GM12891 (cell line): ENCODE measurements around the gene C16orf89.

Experiments used
- DNase-seq: peaks from one replicate; pipeline ENCODE4 v3.0.0; 2011; ENCODE audit warnings: low spot score; ENCODE audit not compliant: insufficient read length
- FAIRE-seq: peaks from 2 replicates; lab custom pipeline; 2011; peaks lifted over from hg19 to GRCh38; lab: Jason Lieb, UNC
- PAX5 ChIP-seq: IDR thresholded peaks from 2 replicates; pipeline ENCODE4 v1.6.1; 2011; ENCODE audit warnings: low read length, moderate library complexity, mild to moderate bottlenecking; ENCODE audit not compliant: insufficient read depth, severe bottlenecking
- POLR2A ChIP-seq: IDR thresholded peaks from 2 replicates; pipeline ENCODE4 v1.6.1; 2011; ENCODE audit warnings: low read depth, low read length, control low read depth
- POLR2AphosphoS5 ChIP-seq: IDR thresholded peaks from 2 replicates; pipeline ENCODE4 v1.6.1; 2011; ENCODE audit warnings: low read depth, low read length, control low read depth
- POU2F2 ChIP-seq: IDR thresholded peaks from 2 replicates; pipeline ENCODE4 v1.6.1; 2011; ENCODE audit warnings: low read depth, mild to moderate bottlenecking, control low read depth, low read length, moderate library complexity
- SPI1 ChIP-seq: IDR thresholded peaks from 2 replicates; pipeline ENCODE4 v1.6.1; 2011; ENCODE audit warnings: low read depth, low read length, control low read depth
- TAF1 ChIP-seq: IDR thresholded peaks from 2 replicates; pipeline ENCODE4 v1.6.1; 2011; ENCODE audit warnings: low read depth, low read length, control low read depth

C16orf89 gene

GRCh38 chr16:5072334-5073278 lies 6.8 kb upstream of the C16orf89 start:
- FAIRE-seq, result no peak
- TF ChIP-seq SPI1 (no peak), TAF1 (no peak), POLR2AphosphoS5 (no peak), PAX5 (no peak), POU2F2 (no peak), POLR2A (no peak)
- DNase-seq, result no peak

- DNase-seq (peak; percentile 95), FAIRE-seq (peak; percentile 88)
Measured at GRCh38 chr16:5071681-5072333, 6.1 kb upstream of the C16orf89 start, which contains the start of gene ALG1. TSS of gene ALG1 (plus strand) at chr16:5071843. CDS start at chr16:5071850, 7 bp downstream.

GRCh38 chr16:5071341-5071680 lies 5.6 kb upstream of the C16orf89 start:
- FAIRE-seq (peak; percentile 9), DNase-seq (no peak)
- TF ChIP-seq POLR2A (no peak), POU2F2 (no peak), PAX5 (no peak), POLR2AphosphoS5 (no peak), SPI1 (no peak), TAF1 (no peak)

More at GRCh38 chr16:5071681-5072333, 6.1 kb upstream of the C16orf89 start, which contains the start of gene ALG1:
- TF ChIP-seq POU2F2 (peak; percentile 86), POLR2AphosphoS5 (peak; percentile 96), TAF1 (peak; percentile 93), SPI1 (peak; percentile 45; the same call in 1 of the 2 replicates), PAX5 (no peak), POLR2A (peak; percentile 97)

GRCh38 chr16:5070431-5071186 lies 4.9 kb upstream of the C16orf89 start:
- DNase-seq (no peak), FAIRE-seq (no peak)
- TF ChIP-seq POU2F2, result no peak
- no peak for TF ChIP-seq POLR2A
- TF ChIP-seq POLR2AphosphoS5, result no peak

- no peak for DNase-seq
- FAIRE-seq, result no peak
- TF ChIP-seq POLR2A (no peak), PAX5 (no peak), POU2F2 (no peak), POLR2AphosphoS5 (no peak)
Measured at GRCh38 chr16:5069854-5070253, 4.1 kb upstream of the C16orf89 start.

- no peak for TF ChIP-seq TAF1
- TF ChIP-seq SPI1, result no peak
- no peak for TF ChIP-seq PAX5
- FAIRE-seq, result no peak
- no peak for DNase-seq
Measured at GRCh38 chr16:5069048-5069447, 3.3 kb upstream of the C16orf89 start.

GRCh38 chr16:5066511-5066910 lies 755 bp upstream of the C16orf89 start:
- FAIRE-seq, result no peak
- DNase-seq, result no peak
- TF ChIP-seq POLR2A, result no peak
- TF ChIP-seq PAX5, result no peak
- no peak for TF ChIP-seq TAF1
- TF ChIP-seq SPI1, result no peak
- TF ChIP-seq POU2F2, result no peak

- TF ChIP-seq POLR2AphosphoS5 (no peak), SPI1 (no peak), POU2F2 (no peak), TAF1 (no peak), POLR2A (no peak), PAX5 (no peak)
Measured at GRCh38 chr16:5065326-5065725, 430 bp downstream of the C16orf89 start.

GRCh38 chr16:5064915-5065314 lies 841 bp downstream of the C16orf89 start:
- TF ChIP-seq POU2F2, result no peak
- no peak for TF ChIP-seq SPI1
- no peak for TF ChIP-seq TAF1
- TF ChIP-seq POLR2A, result no peak
- FAIRE-seq, result no peak
- no peak for DNase-seq

More at GRCh38 chr16:5065326-5065725, 430 bp downstream of the C16orf89 start:
- no peak for FAIRE-seq
- no peak for DNase-seq

- FAIRE-seq, result peak; percentile 9
- no peak for DNase-seq
- TF ChIP-seq POU2F2 (no peak), SPI1 (peak; percentile 28; the same call in 1 of the 2 replicates), TAF1 (no peak)
Measured at GRCh38 chr16:5062790-5063765, 2.7 kb downstream of the C16orf89 start.
